Measurements from ENCODE around the gene RAB5B. TPM values are rescaled to one million over a fixed set of nuclear protein-coding genes. Genes with fewer than 3 reads are reported as not detected.

RAB5B gene
- total and polyA plus RNA-seq, 7 donors: 82.8 to 113 (median 101) TPM

GRCh38 chr12:56029666-56030293 is 55.9 kb downstream of the RAB5B start:
- H3K4me1 ChIP-seq: no peaks in the 10 kb centered on the region
- TF ChIP-seq POLR2A (IDR thresholded peaks at IDR 0.05) (no peak), CTCF (IDR thresholded peaks at IDR 0.05) (peak in 3 of 4 experiments; percentile 38 to 54 (median 45)), POLR2AphosphoS5 (IDR thresholded peaks at IDR 0.05) (peak in 2 of 4 donors; percentile 12 to 14), EP300 (IDR thresholded peaks at IDR 0.05) (no peak)
- H3K27ac ChIP-seq: no peak overlapping the region
- peaks cover 20 to 91% (median 28%) of the 10 kb centered on the region in 4 donors for H3K36me3 ChIP-seq
- H3K4me3 ChIP-seq: no peak overlapping the region
- no peak for DNase-seq
- WGBS, 2 donors: 82 to 86% methylated on average over 6 of the region's 6 CpGs
- no peaks in the 10 kb centered on the region for H3K9me3 ChIP-seq
- H3K27me3 ChIP-seq: no peaks in the 10 kb centered on the region
- intact Hi-C loops (cut with DNase I): no loop called here

GRCh38 chr12:56031987-56032386 is 58.1 kb downstream of the RAB5B start:
- H3K36me3 ChIP-seq: peaks cover 12 to 91% (median 30%) of the 10 kb centered on the region in 4 donors
- H3K27ac ChIP-seq: no peak overlapping the region

GRCh38 chr12:56034586-56035332 is 60.9 kb downstream of the RAB5B start:
- intact Hi-C loops (cut with DNase I): no loop called here
- WGBS, 2 donors: 86 to 89% methylated on average over 21 of the region's 21 CpGs
- no peak overlapping the region for H3K4me3 ChIP-seq
- DNase-seq: no peak
- no peak for TF ChIP-seq POLR2AphosphoS5 (IDR thresholded peaks at IDR 0.05)
- no peak for TF ChIP-seq CTCF (IDR thresholded peaks at IDR 0.05)
- TF ChIP-seq EP300 (IDR thresholded peaks at IDR 0.05): no peak
- H3K27ac ChIP-seq: no peak overlapping the region
- no peaks in the 10 kb centered on the region for H3K9me3 ChIP-seq
- H3K36me3 ChIP-seq: peaks cover 6 to 79% (median 24%) of the 10 kb centered on the region in 4 donors
- no peaks in the 10 kb centered on the region for H3K4me1 ChIP-seq
- no peaks in the 10 kb centered on the region for H3K27me3 ChIP-seq

More at GRCh38 chr12:56031987-56032386, 58.1 kb downstream of the RAB5B start:
- TF ChIP-seq CTCF (IDR thresholded peaks at IDR 0.05) (no peak), POLR2A (IDR thresholded peaks at IDR 0.05) (no peak), EP300 (IDR thresholded peaks at IDR 0.05) (no peak), POLR2AphosphoS5 (IDR thresholded peaks at IDR 0.05) (no peak)
- no peak for DNase-seq
- no peaks in the 10 kb centered on the region for H3K4me1 ChIP-seq
- no peak overlapping the region for H3K4me3 ChIP-seq
- H3K9me3 ChIP-seq: no peaks in the 10 kb centered on the region
- intact Hi-C loops (cut with DNase I): no loop called here
- 84 to 89% methylated on average over 1 of the region's 1 CpG for WGBS, 2 donors
- H3K27me3 ChIP-seq: no peaks in the 10 kb centered on the region

- no peak overlapping the region for H3K27ac ChIP-seq
- DNase-seq: no peak
- no peaks in the 10 kb centered on the region for H3K9me3 ChIP-seq
- TF ChIP-seq EP300 (IDR thresholded peaks at IDR 0.05) (no peak), POLR2AphosphoS5 (IDR thresholded peaks at IDR 0.05) (no peak), POLR2A (IDR thresholded peaks at IDR 0.05) (no peak), CTCF (IDR thresholded peaks at IDR 0.05) (no peak)
- peaks cover 6 to 57% (median 24%) of the 10 kb centered on the region in 4 donors for H3K36me3 ChIP-seq
- no peak overlapping the region for H3K4me3 ChIP-seq
- peaks cover 0 to 6% (median 5%) of the 10 kb centered on the region in 4 donors for H3K4me1 ChIP-seq
- H3K27me3 ChIP-seq: no peaks in the 10 kb centered on the region
- whole genome bisulfite sequencing, 2 donors: 70 to 79% methylated on average over 2 of the region's 2 CpGs
- intact Hi-C loops (cut with DNase I): no loop called here
Observed at GRCh38 chr12:56037161-56037560, 63.3 kb downstream of the RAB5B start.

Data from sigmoid colon (tissue), 7 donors.